Natural killer cell (primary cell): ENCODE results near the gene RPUSD3. TPM values are rescaled to one million over a fixed set of nuclear protein-coding genes. Genes with fewer than 3 reads are reported as not detected.
A peak's percentile ranks its signal among the peaks of the same experiment; 100 is the strongest.

ENCODE experiments used
- ATAC-seq, 3 donors: fragments of 150-1000 bp in 2 of 3; fragments of 200-7000 bp in 1 of 3; cut with Tn5 transposase; 1 replicate in 1 of 3; 2 replicates in 2 of 3; pipeline ENCODE4 v1.10.0; 2021; ENCODE audit warnings: mild to moderate bottlenecking in 2 of 3, moderate library complexity in 2 of 3
- DNase-seq, 2 donors: peaks; one replicate each; pipeline versions ENCODE4 v3.0.0 to v3.0.0-alpha.2; 2013 to 2021; ENCODE audit warnings: mixed read lengths in 1 of 2
- H3K27ac ChIP-seq: one replicate; pipeline ENCODE4 v1.5.1; 2013; ENCODE audit warnings: mild to moderate bottlenecking, low read length
- H3K27me3 ChIP-seq: one replicate; pipeline ENCODE4 v1.6.1; 2013; ENCODE audit warnings: low read length; ENCODE audit not compliant: control insufficient read depth, insufficient read depth
- H3K36me3 ChIP-seq: one replicate; pipeline ENCODE4 v1.6.1; 2013; ENCODE audit warnings: low read length; ENCODE audit not compliant: control insufficient read depth, insufficient read depth
- H3K4me1 ChIP-seq: one replicate; pipeline ENCODE4 v1.6.1; 2013; ENCODE audit warnings: low read length; ENCODE audit not compliant: control insufficient read depth, insufficient read depth
- H3K4me3 ChIP-seq: one replicate; pipeline ENCODE4 v1.5.1; 2013; ENCODE audit warnings: low read length
- H3K9me3 ChIP-seq: one replicate; pipeline ENCODE4 v1.6.1; 2013; ENCODE audit warnings: low read length; ENCODE audit not compliant: control insufficient read depth, insufficient read depth
- H3K27ac Mint-ChIP-seq, 2 donors: one replicate each; pipeline ENCODE4 v1.8.0; 2022; ENCODE audit warnings: mild to moderate bottlenecking in 2 of 2, mixed read lengths in 2 of 2, moderate library complexity in 1 of 2
- H3K27me3 Mint-ChIP-seq, 2 donors: one replicate each; pipeline ENCODE4 v1.8.0; 2022; ENCODE audit warnings: low read depth in 2 of 2, mixed read lengths in 2 of 2
- H3K36me3 Mint-ChIP-seq: one replicate; pipeline ENCODE4 v1.8.0; 2022; ENCODE audit warnings: mixed read lengths
- H3K4me1 Mint-ChIP-seq, 2 donors: one replicate each; pipeline ENCODE4 v1.8.0; 2022; ENCODE audit warnings: mixed read lengths in 2 of 2
- H3K4me3 Mint-ChIP-seq: one replicate; pipeline ENCODE4 v1.8.0; 2022; ENCODE audit warnings: mild to moderate bottlenecking, moderate library complexity, mixed read lengths
- H3K9me3 Mint-ChIP-seq, 2 donors: one replicate each; pipeline ENCODE4 v1.8.0; 2022; ENCODE audit warnings: mixed read lengths in 2 of 2
- CTCF ChIP-seq: fragments of 200-600 bp; IDR thresholded peaks from one replicate; pipeline ENCODE4 v1.8.0; 2022; ENCODE audit warnings: antibody characterized with exemption
- WGBS: methylation state at CpG from one replicate; pipeline ENCODE4 v1.1.7; 2013; ENCODE audit warnings: missing lambda C conversion rate; ENCODE audit not compliant: insufficient coverage; 5-methylcytosine and 5-hydroxymethylcytosine counted together
- intact Hi-C: fragments of 100-400 bp; cut with micrococcal nuclease; formaldehyde crosslinking; loops from one replicate; pipeline ENCODE4 v1.14.2; 2022
- total RNA-seq, 4 donors: library from RNA; stranded (reverse); fragments of 120-200 nt in 1 of 4; gene quantifications; one replicate each; pipeline versions ENCODE4 v1.2.3 to v1.2.4, GENCODE V29; 2013 to 2022

RPUSD3 gene
- total RNA-seq, 3 donors from 2014 or later (not counting 1 experiment from before 2014, with no cell fraction given), result 27.5 to 43.9 (median 30.9) TPM

- Mint-ChIP-seq H3K27ac (peak overlapping the region; percentile 94 to 99), H3K4me1 (peaks cover 53 to 72% of the 10 kb centered on the region in 2 donors), H3K36me3 (peaks cover 13% of the 10 kb centered on the region), H3K4me3 (peak overlapping the region; percentile 92), H3K9me3 (no peaks in the 10 kb centered on the region), H3K27me3 (no peaks in the 10 kb centered on the region)
- H3K27ac ChIP-seq, result peak overlapping the region; percentile 88
- TF ChIP-seq CTCF, result no peak
- no peak for DNase-seq
- H3K27me3 ChIP-seq, result no peaks in the 10 kb centered on the region
- ATAC-seq, result no peak
- WGBS, result 98% methylated on average over 11 of the region's 11 CpGs
- H3K36me3 ChIP-seq, result peaks cover 39% of the 10 kb centered on the region
- H3K4me3 ChIP-seq, result no peak overlapping the region
- peaks cover 38% of the 10 kb centered on the region for H3K4me1 ChIP-seq
- intact Hi-C loops, result loop anchor here (5.0 kb wide), 1 partner anchor 59 kb away; the partner anchor contains the start of gene BRPF1
- no peaks in the 10 kb centered on the region for H3K9me3 ChIP-seq
Measured at GRCh38 chr3:9791127-9791526, 52.7 kb downstream of the RPUSD3 start.

Other genes starting within 250 kb of the RPUSD3 start
- 100 to 1,000 TPM in 2 of 3 donors, 10 to 100 TPM in 1; 99.4 to 127 (median 100) TPM for gene MTMR14, start 194.5 kb downstream of the RPUSD3 start, total RNA-seq
- under 1 TPM in 2 of 3 donors, not detected in 1; 0.43 to 0.49 TPM for gene CPNE9, start 140.2 kb downstream of the RPUSD3 start, total RNA-seq
- 10 to 100 TPM; 45.1 to 72.1 (median 66.5) TPM for gene BRPF1, start 112.3 kb downstream of the RPUSD3 start, total RNA-seq
- 10 to 100 TPM; 33.4 to 52.1 (median 34.7) TPM for gene OGG1, start 94.1 kb downstream of the RPUSD3 start, total RNA-seq
- gene CAMK1, start 74.1 kb downstream of the RPUSD3 start, total RNA-seq, result 10 to 100 TPM in 1 of 3 donors, 1 to 10 TPM in 2; 7.4 to 20.4 (median 8.7) TPM
- 10 to 100 TPM; 59.2 to 73.7 (median 69.2) TPM for gene TADA3, start 51.5 kb downstream of the RPUSD3 start, total RNA-seq
- 100 to 1,000 TPM; 282 to 288 (median 285) TPM for gene ARPC4, start 50.9 kb downstream of the RPUSD3 start, total RNA-seq
- 100 to 1,000 TPM; 133 to 137 (median 136) TPM for gene TTLL3, start 33.7 kb downstream of the RPUSD3 start, total RNA-seq
- gene CIDEC, start 36.2 kb upstream of the RPUSD3 start, total RNA-seq, result not detected
- gene JAGN1, start 46.6 kb upstream of the RPUSD3 start, total RNA-seq, result 10 to 100 TPM; 15.4 to 16.6 (median 15.5) TPM
- 1 to 10 TPM in 2 of 3 donors, under 1 TPM in 1; 0.28 to 2.5 (median 1.5) TPM for gene IL17RE, start 58.8 kb upstream of the RPUSD3 start, total RNA-seq
- gene IL17RC, start 73.1 kb upstream of the RPUSD3 start, total RNA-seq, result 1 to 10 TPM in 2 of 3 donors, under 1 TPM in 1; 0.77 to 1.5 (median 1.2) TPM
- gene CRELD1, start 89.8 kb upstream of the RPUSD3 start, total RNA-seq, result 10 to 100 TPM; 29.1 to 35.6 (median 32.9) TPM
- gene PRRT3, start 108.4 kb upstream of the RPUSD3 start, total RNA-seq, result 1 to 10 TPM; 2.2 to 5.1 (median 4.8) TPM
- gene EMC3, start 142.8 kb upstream of the RPUSD3 start, total RNA-seq, result 10 to 100 TPM; 48.5 to 50.4 (median 49.2) TPM
- 10 to 100 TPM in 2 of 3 donors, 1 to 10 TPM in 1; 9.0 to 15.7 (median 14.6) TPM for gene FANCD2, start 182.4 kb upstream of the RPUSD3 start, total RNA-seq